CD4-positive, CD25-positive, alpha-beta regulatory T cell (primary cell): ENCODE results near the gene FYN. TPM values are rescaled to one million over a fixed set of nuclear protein-coding genes. Genes with fewer than 3 reads are reported as not detected.

Experiments
- ATAC-seq, 2 donors: fragments of 150-1000 bp; cut with Tn5 transposase; one replicate each; pipeline ENCODE4 v1.10.0; 2021; ENCODE audit warnings: low read depth in 2 of 2, moderate number of reproducible peaks in 2 of 2, moderate library complexity in 1 of 2
- DNase-seq, 3 donors: peaks; one replicate each; pipeline versions ENCODE4 v3.0.0 to v3.0.0-alpha.2; 2012 to 2022; ENCODE audit warnings: mixed read lengths in 1 of 3
- H3K27ac ChIP-seq: one replicate; pipeline ENCODE4 v1.7.0; 2013; ENCODE audit warnings: mild to moderate bottlenecking, low read length; ENCODE audit not compliant: insufficient read depth, poor library complexity, severe bottlenecking
- H3K27me3 ChIP-seq: one replicate; pipeline ENCODE4 v1.7.0; 2013; ENCODE audit warnings: low read length; ENCODE audit not compliant: control insufficient read depth, insufficient read depth
- H3K36me3 ChIP-seq: one replicate; pipeline ENCODE4 v1.7.0; 2013; ENCODE audit warnings: mild to moderate bottlenecking, low read length, moderate library complexity; ENCODE audit not compliant: control insufficient read depth, insufficient read depth
- H3K4me1 ChIP-seq: 2 replicates; pipeline ENCODE4 v1.7.0; 2013; ENCODE audit warnings: mild to moderate bottlenecking, low read length; ENCODE audit not compliant: insufficient read depth, control insufficient read depth, poor library complexity, severe bottlenecking
- H3K4me3 ChIP-seq: one replicate; pipeline ENCODE4 v1.7.0; 2013; ENCODE audit warnings: low read depth, mild to moderate bottlenecking, low read length, moderate library complexity
- H3K9me3 ChIP-seq, 2 experiments: 1 replicate in 1 of 2; 2 replicates in 1 of 2; pipeline ENCODE4 v1.7.0; 2013; ENCODE audit warnings: low read length in 2 of 2, mild to moderate bottlenecking in 1 of 2, moderate library complexity in 1 of 2; ENCODE audit not compliant: control insufficient read depth in 2 of 2
- H3K27ac Mint-ChIP-seq, 3 donors: one replicate each; pipeline ENCODE4 v1.8.0; 2020 to 2022; ENCODE audit warnings: mild to moderate bottlenecking in 3 of 3, mixed read lengths in 3 of 3, moderate library complexity in 2 of 3
- H3K27me3 Mint-ChIP-seq: one replicate; pipeline ENCODE4 v1.8.0; 2022; ENCODE audit warnings: mild to moderate bottlenecking, mixed read lengths
- H3K36me3 Mint-ChIP-seq: one replicate; pipeline ENCODE4 v1.8.0; 2020; ENCODE audit warnings: mixed read lengths
- H3K4me1 Mint-ChIP-seq, 4 donors: one replicate each; pipeline ENCODE4 v1.8.0; 2020 to 2022; ENCODE audit warnings: mixed read lengths in 4 of 4, mild to moderate bottlenecking in 1 of 4
- H3K4me3 Mint-ChIP-seq, 4 donors: one replicate each; pipeline ENCODE4 v1.8.0; 2020 to 2022; ENCODE audit warnings: mild to moderate bottlenecking in 4 of 4, mixed read lengths in 4 of 4, moderate library complexity in 3 of 4
- H3K9me3 Mint-ChIP-seq, 7 donors: one replicate each; pipeline ENCODE4 v1.8.0; 2020 to 2022; ENCODE audit warnings: mixed read lengths in 7 of 7, mild to moderate bottlenecking in 3 of 7, moderate library complexity in 2 of 7
- polyA plus RNA-seq, 4 donors: library from polyadenylated mRNA; unstranded; fragments of 300-500 nt; fragmentation: Illumina TruSeq; gene quantifications; one replicate each; pipeline ENCODE4 v1.2.3, GENCODE V29; 2021
- total RNA-seq: library from RNA; stranded (reverse); gene quantifications from one replicate; pipeline ENCODE4 v1.2.3, GENCODE V29; 2022

FYN gene
- total and polyA plus RNA-seq, 5 donors from 2014 or later, result 267 to 592 (median 295) TPM

GRCh38 chr6:111828809-111829208, 44.4 kb downstream of the FYN start:
- H3K4me1 Mint-ChIP-seq, result peaks cover 41 to 95% (median 76%) of the 10 kb centered on the region in 4 donors
- Histone ChIP-seq H3K4me1 (peaks cover 60% of the 10 kb centered on the region), H3K27ac (no peak overlapping the region), H3K9me3 (no peaks in the 10 kb centered on the region), H3K4me3 (no peak overlapping the region), H3K27me3 (no peaks in the 10 kb centered on the region), H3K36me3 (peaks cover 25% of the 10 kb centered on the region)
- H3K27ac Mint-ChIP-seq, result peak overlapping the region in 2 of 3 donors; percentile 38 to 67
- H3K36me3 Mint-ChIP-seq, result peaks cover 24% of the 10 kb centered on the region
- no peaks in the 10 kb centered on the region for H3K27me3 Mint-ChIP-seq
- no peak for ATAC-seq
- no peak for DNase-seq
- no peaks in the 10 kb centered on the region for H3K9me3 Mint-ChIP-seq
- H3K4me3 Mint-ChIP-seq, result no peak overlapping the region

- Mint-ChIP-seq H3K27me3 (no peaks in the 10 kb centered on the region), H3K36me3 (peaks cover 19% of the 10 kb centered on the region), H3K4me3 (peak overlapping the region in 2 of 4 donors; percentile 44 to 60), H3K27ac (peak overlapping the region; percentile 68 to 92 (median 80)), H3K9me3 (no peaks in the 10 kb centered on the region), H3K4me1 (peaks cover 27 to 91% (median 68%) of the 10 kb centered on the region in 4 donors)
- H3K4me1 ChIP-seq, result peaks cover 60% of the 10 kb centered on the region
- H3K4me3 ChIP-seq, result peak overlapping the region; percentile 1
- no peaks in the 10 kb centered on the region for H3K9me3 ChIP-seq
- H3K27me3 ChIP-seq, result no peaks in the 10 kb centered on the region
- peak overlapping the region; percentile 68 for H3K27ac ChIP-seq
- no peak for DNase-seq
- H3K36me3 ChIP-seq, result peaks cover 25% of the 10 kb centered on the region
- no peak for ATAC-seq
These were observed 47.7 kb downstream of the FYN start for GRCh38 chr6:111825439-111826086.

- peaks cover 13% of the 10 kb centered on the region for H3K36me3 Mint-ChIP-seq
- peak overlapping the region; percentile 64 for H3K4me3 ChIP-seq
- no peaks in the 10 kb centered on the region for H3K9me3 Mint-ChIP-seq
- peak overlapping the region; percentile 68 for H3K27ac ChIP-seq
- peaks cover 56% of the 10 kb centered on the region for H3K4me1 ChIP-seq
- ATAC-seq (peak in 1 of 2 donors; percentile 26), DNase-seq (no peak)
- no peaks in the 10 kb centered on the region for H3K27me3 Mint-ChIP-seq
- peaks cover 24% of the 10 kb centered on the region for H3K36me3 ChIP-seq
- H3K9me3 ChIP-seq, result no peaks in the 10 kb centered on the region
- H3K4me1 Mint-ChIP-seq, result peaks cover 25 to 86% (median 61%) of the 10 kb centered on the region in 4 donors
- peak overlapping the region; percentile 68 to 92 (median 80) for H3K27ac Mint-ChIP-seq
- H3K27me3 ChIP-seq, result no peaks in the 10 kb centered on the region
- H3K4me3 Mint-ChIP-seq, result peak overlapping the region; percentile 3 to 60 (median 44)
These were observed 48.5 kb downstream of the FYN start for GRCh38 chr6:111824608-111825337.

GRCh38 chr6:111823831-111824607, 49.2 kb downstream of the FYN start:
- Mint-ChIP-seq H3K4me3 (peak overlapping the region; percentile 3 to 60 (median 31)), H3K27me3 (no peaks in the 10 kb centered on the region), H3K36me3 (peaks cover 16% of the 10 kb centered on the region), H3K27ac (peak overlapping the region; percentile 68 to 92 (median 80)), H3K4me1 (peaks cover 32 to 86% (median 62%) of the 10 kb centered on the region in 4 donors), H3K9me3 (no peaks in the 10 kb centered on the region)
- Histone ChIP-seq H3K4me3 (peak overlapping the region; percentile 64), H3K9me3 (no peaks in the 10 kb centered on the region), H3K4me1 (peaks cover 55% of the 10 kb centered on the region), H3K27me3 (no peaks in the 10 kb centered on the region), H3K27ac (peak overlapping the region; percentile 68), H3K36me3 (peaks cover 17% of the 10 kb centered on the region)
- DNase-seq (no peak), ATAC-seq (peak; percentile 69 to 74)

GRCh38 chr6:111823012-111823411, 50.2 kb downstream of the FYN start:
- ATAC-seq, result no peak
- H3K36me3 Mint-ChIP-seq, result peaks cover 16% of the 10 kb centered on the region
- peak overlapping the region; percentile 68 to 92 (median 80) for H3K27ac Mint-ChIP-seq
- H3K4me3 Mint-ChIP-seq, result peak overlapping the region in 2 of 4 donors; percentile 59 to 60
- Histone ChIP-seq H3K27me3 (no peaks in the 10 kb centered on the region), H3K4me1 (peaks cover 64% of the 10 kb centered on the region), H3K27ac (peak overlapping the region; percentile 68), H3K36me3 (peaks cover 15% of the 10 kb centered on the region), H3K9me3 (no peaks in the 10 kb centered on the region), H3K4me3 (peak overlapping the region; percentile 64)
- H3K4me1 Mint-ChIP-seq, result peaks cover 38 to 88% (median 66%) of the 10 kb centered on the region in 4 donors
- no peak for DNase-seq
- no peaks in the 10 kb centered on the region for H3K9me3 Mint-ChIP-seq
- H3K27me3 Mint-ChIP-seq, result no peaks in the 10 kb centered on the region

- DNase-seq (no peak), ATAC-seq (no peak)
- Mint-ChIP-seq H3K27ac (peak overlapping the region in 2 of 3 donors; percentile 4 to 82), H3K27me3 (no peaks in the 10 kb centered on the region), H3K4me3 (peak overlapping the region in 1 of 4 donors; percentile 3), H3K9me3 (no peaks in the 10 kb centered on the region), H3K4me1 (peaks cover 42 to 80% (median 58%) of the 10 kb centered on the region in 4 donors), H3K36me3 (peaks cover 16% of the 10 kb centered on the region)
- peaks cover 14% of the 10 kb centered on the region for H3K36me3 ChIP-seq
- no peak overlapping the region for H3K4me3 ChIP-seq
- H3K4me1 ChIP-seq, result peaks cover 37% of the 10 kb centered on the region
- no peaks in the 10 kb centered on the region for H3K9me3 ChIP-seq
- H3K27me3 ChIP-seq, result no peaks in the 10 kb centered on the region
- H3K27ac ChIP-seq, result no peak overlapping the region
These were observed 53.8 kb downstream of the FYN start for GRCh38 chr6:111819458-111819857.

- no peak for DNase-seq
- Mint-ChIP-seq H3K4me1 (peaks cover 41 to 78% (median 56%) of the 10 kb centered on the region in 4 donors), H3K36me3 (peaks cover 20% of the 10 kb centered on the region), H3K27me3 (no peaks in the 10 kb centered on the region), H3K4me3 (peak overlapping the region in 3 of 4 donors; percentile 4 to 62 (median 36)), H3K9me3 (no peaks in the 10 kb centered on the region), H3K27ac (peak overlapping the region; percentile 4 to 82 (median 57))
- H3K4me3 ChIP-seq, result peak overlapping the region; percentile 22
- no peak overlapping the region for H3K27ac ChIP-seq
- peaks cover 17% of the 10 kb centered on the region for H3K36me3 ChIP-seq
- peak in 1 of 2 donors; percentile 23 for ATAC-seq
- H3K27me3 ChIP-seq, result no peaks in the 10 kb centered on the region
- H3K9me3 ChIP-seq, result no peaks in the 10 kb centered on the region
- peaks cover 37% of the 10 kb centered on the region for H3K4me1 ChIP-seq
These were observed 54.6 kb downstream of the FYN start for GRCh38 chr6:111818539-111819226.
